Left cardiac atrium (tissue), 4 donors: ENCODE data around the gene KHDC1L. TPM values are rescaled to one million over a fixed set of nuclear protein-coding genes. Genes with fewer than 3 reads are reported as not detected.
"Not testable (repeated sequence)": the region's sequence is repeated elsewhere in the genome, so short reads cannot be mapped to it uniquely, and the experiment has no call there.

Experiments used
- ATAC-seq, 2 donors: fragments of 200-7000 bp; cut with Tn5 transposase; one replicate each; pipeline ENCODE4 v1.9.1; 2020; ENCODE audit warnings: mild to moderate bottlenecking in 2 of 2, moderate library complexity in 2 of 2
- DNase-seq: peaks from one replicate; pipeline ENCODE4 v3.0.0-alpha.2; 2020
- intact Hi-C, 2 donors: fragments of 100-400 bp; cut with DNase I; formaldehyde crosslinking; loops; one replicate each; pipeline versions ENCODE4 v1.14.1 to v1.15.1; 2022 to 2023
- total RNA-seq, 2 donors: library from RNA; stranded (reverse); fragmentation: NEBNext Ultra II Directional; extraction: Animal tissue kit (Norgen Biotek cat#: 25700); gene quantifications; one replicate each; pipeline ENCODE4 v1.2.1, GENCODE V29; 2021
- donor health status: DM: no; HTN: yes; CAD: no.
- donor health status: DM: no; HTN: yes; CAD: no; lungs with severe emphysema.
- donor health status: DM: yes; HTN: yes; CAD: no.
- donor health status: Dilated cardiomyopathy.

KHDC1L gene
- total RNA-seq, 2 donors from 2014 or later: not detected

DNA sequence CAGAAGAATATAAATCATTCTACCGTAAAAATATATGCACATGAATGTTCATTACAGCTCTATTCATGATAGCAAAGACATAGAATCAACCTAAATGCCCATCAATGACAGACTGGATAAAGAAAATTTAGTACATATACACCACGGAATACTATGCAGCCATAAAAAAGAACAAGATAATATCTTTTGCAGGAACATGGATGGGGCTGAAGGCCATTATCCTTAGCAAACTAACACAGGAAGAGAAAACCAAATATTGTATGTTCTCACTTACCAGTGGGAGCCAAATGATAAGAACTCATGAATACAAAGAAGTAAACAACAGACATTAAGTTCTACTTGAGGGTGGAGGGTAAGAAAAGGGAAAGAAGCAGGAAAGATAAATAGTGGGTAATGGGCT, 8.4 kb downstream of the KHDC1L start:
- ATAC-seq (no peak), DNase-seq (no peak)
- intact Hi-C loops: no loop called here

DNA sequence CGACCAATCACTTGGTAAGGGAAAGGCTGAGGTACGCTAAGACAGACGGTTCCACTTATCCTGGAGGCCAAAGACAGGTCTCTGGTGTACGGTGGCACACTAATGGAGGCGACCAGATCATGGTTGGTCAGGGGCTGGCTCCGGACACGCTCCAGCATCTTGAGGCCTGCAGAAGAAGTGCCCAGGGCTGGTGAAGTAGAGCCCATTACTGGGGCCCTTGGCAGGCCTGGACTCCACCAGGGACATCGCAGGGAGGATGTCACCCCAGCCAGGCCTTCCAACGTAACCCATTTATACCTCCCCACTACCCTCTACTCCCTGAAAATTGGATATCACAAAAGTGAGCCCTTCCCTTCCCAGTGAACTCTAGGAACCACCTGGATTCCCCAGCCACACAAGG, 16.2 kb downstream of the KHDC1L start:
- ATAC-seq (no peak), DNase-seq (no peak)
- intact Hi-C loops: no loop called here

DNA sequence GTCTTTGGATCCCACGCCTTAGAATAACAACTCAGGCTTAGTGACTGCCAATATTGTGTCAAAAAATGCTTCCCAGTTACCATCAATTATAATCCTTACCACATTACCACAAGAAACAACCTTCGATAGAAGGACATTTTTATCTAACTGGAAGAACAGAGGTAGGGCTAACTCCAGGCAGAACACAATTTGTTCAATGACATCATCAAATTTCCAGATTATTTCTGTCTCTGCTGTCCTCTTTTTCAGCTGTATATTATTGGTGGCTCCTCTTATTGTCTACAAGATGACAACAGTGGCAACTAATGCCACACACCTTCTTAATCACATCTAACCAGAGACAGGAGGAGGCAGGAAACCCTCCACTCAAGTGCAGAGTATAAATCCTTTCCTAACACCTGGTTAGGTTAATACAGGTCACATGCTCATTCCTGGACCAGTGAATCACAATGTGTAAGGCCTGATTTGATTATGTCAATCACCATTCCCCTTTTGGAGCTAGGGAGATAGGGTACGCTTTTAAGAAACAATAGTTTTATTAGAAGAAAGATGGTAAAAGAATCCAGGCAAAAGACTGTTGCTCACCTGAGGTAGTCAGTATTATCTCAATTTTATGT, 18.0 kb downstream of the KHDC1L start:
- intact Hi-C loops: no loop called here
- DNase-seq (no peak), ATAC-seq (no peak)

DNA sequence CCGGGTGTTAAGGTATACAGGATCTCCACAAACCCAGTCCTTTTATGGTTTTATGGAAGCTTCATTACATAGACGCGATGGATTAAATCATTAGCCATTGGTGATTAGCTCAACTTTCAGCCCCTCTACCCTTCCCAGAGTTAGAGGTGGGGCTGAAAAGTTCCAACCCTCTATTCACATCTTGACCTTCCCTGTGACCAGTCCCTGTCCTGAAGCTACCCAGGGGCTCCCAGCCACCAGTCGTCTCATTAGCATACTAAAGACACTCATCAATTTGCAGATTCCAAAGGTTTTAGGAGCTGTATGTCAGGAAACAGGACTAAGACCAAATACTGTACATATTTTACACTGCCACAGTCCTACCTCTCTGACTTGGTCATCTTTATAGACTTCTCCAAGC, 21.0 kb downstream of the KHDC1L start:
- intact Hi-C loops: no loop called here
- ATAC-seq: no peak

DNA sequence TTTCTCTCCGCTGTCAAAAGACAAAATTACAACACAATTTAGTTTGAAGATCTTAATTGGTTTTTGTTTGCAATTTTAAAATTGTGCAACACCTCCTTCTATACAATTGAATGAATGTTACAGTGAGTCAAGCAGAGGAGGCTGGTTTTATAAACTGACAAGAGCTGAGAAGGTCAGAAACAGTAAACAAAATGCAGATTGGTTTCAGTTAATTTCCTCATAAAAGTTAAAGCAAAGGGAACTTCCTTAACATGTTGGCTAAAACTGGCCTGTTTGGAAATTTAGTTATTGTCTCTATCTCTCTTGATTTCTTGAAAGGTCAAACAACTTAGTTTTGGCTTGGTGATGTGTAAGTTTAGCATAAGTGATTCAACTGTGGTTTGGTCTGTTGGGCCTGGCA, 22.2 kb downstream of the KHDC1L start:
- DNase-seq: no peak
- ATAC-seq: no peak
- intact Hi-C loops: no loop called here

More for the DNA sequence above, 21.0 kb downstream of the KHDC1L start:
- no peak for DNase-seq

DNA sequence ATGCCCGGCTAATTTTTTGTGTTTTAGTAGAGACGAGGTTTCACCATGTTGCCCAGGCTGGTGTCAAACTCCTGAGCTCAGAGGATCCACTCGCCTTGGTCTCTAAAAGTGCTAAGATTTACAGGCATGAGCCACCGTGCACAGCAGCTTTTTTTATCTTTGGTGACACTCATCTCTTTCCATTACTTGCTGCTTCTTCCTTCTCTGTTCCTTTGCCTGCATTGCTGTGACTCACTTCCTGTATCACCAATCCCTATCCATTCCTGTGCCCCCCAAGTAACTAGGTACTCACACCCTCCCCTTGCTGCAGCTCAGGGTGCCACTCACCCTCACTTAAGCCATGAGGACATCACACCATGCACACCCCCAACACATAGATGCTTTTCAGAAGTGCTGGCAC, 24.6 kb downstream of the KHDC1L start:
- ATAC-seq: no peak
- no peak for DNase-seq
- intact Hi-C loops: no loop called here

DNA sequence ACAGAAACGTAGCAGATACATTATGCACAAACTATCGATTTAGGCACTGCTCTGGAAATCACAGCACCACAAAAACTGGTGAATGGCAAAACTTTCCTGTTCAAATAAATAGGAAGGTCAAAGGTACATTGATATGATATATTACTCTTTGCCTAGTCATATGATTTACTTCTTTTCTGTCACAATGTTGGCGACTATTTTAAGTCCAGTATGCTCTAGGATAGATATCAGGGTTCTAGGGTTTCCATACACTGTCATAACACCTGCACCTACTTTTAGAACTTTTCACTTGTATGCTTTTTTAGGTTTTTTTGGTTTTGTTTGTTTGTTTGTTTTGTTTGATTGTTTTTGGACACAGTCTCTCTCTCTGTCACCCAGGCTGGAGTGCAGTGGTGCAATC, 25.0 kb downstream of the KHDC1L start:
- intact Hi-C loops: no loop called here
- no peak for ATAC-seq
- no peak for DNase-seq

DNA sequence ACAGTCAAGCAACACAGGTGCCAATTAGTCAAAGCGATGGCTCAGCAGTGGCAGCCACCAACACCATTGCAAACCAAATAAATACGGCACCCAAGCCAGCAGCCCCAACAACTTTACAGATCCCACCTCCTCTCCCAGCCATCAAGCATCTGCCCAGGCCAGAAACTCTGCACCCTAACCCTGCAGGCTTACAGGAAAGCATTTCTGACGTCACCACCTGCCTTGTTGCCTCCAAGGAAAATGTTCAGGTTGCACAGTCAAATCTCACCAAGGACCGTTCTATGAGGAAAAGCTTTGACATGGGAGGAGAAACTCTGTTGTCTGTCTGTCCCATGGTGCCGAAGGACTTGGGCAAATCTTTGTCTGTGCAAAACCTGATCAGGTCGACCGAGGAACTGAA, 30.6 kb downstream of the KHDC1L start:
- no peak for ATAC-seq

DNA sequence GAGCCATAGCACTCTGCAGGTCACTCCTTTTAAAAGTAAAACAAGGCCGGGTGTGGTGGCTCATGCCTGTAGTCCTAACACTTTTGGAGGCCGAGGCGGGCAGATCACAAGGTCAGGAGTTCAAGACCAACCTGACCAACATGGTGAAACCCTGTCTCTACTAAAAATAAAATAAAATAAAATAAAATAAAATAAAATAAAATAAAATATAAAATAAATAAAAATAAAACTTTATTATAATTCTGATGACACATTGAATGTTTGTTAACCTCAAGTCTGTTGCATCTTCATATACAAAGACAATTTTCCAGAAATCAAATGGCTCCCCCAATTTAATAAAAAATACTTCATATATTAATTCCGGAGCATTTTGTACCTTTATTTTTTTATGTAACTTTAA, 32.0 kb downstream of the KHDC1L start:
- not testable (repeated sequence) for DNase-seq

More for the DNA sequence above, 30.6 kb downstream of the KHDC1L start:
- intact Hi-C loops: no loop called here
- DNase-seq: no peak

DNA sequence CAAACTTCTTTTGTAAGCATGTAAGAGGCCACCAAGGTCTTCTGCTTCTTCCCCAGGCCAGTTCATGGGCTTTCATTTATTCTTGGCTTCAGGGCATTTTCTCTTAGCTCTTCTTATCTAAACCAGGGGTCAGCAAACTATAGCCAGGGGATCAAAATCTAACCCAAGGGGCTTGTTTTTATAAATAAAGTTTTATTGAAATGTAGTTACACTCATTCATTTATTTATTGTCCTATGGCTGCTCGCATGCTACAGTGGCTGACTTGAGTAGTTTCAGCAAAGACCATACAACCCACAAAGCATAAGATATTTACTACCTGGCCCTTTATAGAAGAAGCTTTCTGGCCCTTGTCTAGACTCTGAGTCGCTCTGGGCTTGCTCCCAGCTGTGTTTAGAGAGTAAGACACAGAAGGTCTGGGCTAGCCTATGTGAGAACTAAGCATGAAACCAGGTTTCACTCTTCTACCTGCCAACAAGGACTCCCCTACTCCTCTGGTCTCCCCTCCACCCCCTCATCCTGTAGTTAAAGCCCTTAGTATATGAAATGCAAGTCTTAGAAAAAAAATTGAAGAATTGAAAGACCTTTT, 43.2 kb downstream of the KHDC1L start:
- intact Hi-C loops: loop anchor here (10.0 kb wide), 2 partner anchors 557 to 767 kb away; partner anchors contain the start of gene KCNQ5 (in 1 of the 2)
- ATAC-seq (no peak), DNase-seq (no peak)

More for the DNA sequence above, 32.0 kb downstream of the KHDC1L start:
- ATAC-seq, intact Hi-C loops: not testable (repeated sequence)

DNA sequence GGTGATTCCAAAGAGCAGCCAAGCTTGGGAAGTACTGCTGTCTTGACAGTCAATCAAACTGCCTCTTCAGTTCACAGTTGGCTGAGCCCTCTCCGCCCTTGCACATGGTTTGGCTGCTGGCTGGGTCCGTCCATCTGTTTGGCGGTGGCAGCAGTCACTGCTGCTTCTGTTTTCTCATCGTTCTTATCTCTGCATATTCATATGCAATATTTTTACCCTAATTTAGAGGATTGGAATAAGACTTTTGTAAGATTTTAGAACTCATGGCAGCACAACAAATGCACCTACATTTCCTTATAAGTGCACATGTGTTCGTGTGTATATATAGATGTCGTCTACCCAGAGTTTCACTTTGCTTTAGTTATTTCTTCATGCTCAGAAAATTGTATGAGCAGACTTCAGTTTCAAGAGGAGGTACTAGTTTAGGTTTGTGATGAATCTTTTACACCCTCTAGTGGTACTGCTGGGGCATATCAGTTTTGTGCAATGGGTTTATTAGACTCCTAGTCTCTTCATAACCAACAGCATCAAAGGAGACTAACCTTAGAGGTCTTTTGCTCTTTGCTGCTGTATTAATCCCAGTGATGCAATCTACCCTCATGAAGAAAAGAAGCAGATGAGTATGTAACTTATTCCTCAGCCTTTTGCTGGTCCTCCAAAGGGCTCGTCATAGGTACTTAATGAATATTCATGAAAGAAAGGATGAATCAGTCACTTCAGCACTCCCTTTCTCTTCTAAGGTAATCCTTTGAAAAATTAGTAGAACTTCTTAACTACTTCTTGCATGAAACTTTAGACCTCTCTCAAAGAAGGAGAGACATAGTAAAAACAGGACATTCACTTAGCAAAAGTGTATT, 44.3 kb downstream of the KHDC1L start:
- intact Hi-C loops: loop anchor here (2.0 to 10.0 kb wide), 3 partner anchors 556 to 768 kb away; partner anchors contain the start of gene KCNQ5 (in 1 of the 2)
- DNase-seq (no peak), ATAC-seq (peak; percentile 84 to 94)

DNA sequence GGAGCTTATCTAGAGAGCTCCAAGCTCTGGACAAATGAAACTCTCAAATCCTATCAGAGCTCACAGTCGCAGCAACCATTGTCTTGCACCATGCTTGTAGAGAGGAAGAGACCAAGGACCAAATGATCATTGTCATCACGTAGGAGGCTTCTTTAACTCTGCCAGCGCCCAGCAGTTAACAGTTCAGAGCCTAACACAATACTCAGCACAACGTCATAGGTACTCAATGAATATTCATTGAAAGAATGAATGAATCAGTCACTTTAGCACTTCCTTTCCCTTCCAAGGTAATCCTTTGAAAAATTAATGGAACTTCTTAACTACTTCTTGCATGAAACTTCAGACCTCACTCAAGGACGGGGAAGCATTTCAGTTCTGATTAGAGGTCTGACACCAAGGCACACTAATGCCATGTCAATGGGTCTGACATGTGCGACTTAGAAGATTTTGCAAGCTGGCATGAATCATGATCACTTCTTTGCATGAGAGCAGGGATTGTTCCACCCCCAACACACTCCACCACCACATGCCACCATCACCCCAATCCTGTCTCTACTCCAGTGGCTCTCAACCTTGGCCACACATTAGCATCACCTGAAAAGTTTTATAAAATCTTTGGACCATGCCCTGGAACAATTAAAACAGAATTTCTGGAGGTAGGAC, 45.1 kb downstream of the KHDC1L start:
- ATAC-seq (no peak), DNase-seq (no peak)
- intact Hi-C loops: loop anchor here (2.0 to 10.0 kb wide), 3 partner anchors 555 to 767 kb away; partner anchors contain the start of gene KCNQ5 (in 1 of the 2)

DNA sequence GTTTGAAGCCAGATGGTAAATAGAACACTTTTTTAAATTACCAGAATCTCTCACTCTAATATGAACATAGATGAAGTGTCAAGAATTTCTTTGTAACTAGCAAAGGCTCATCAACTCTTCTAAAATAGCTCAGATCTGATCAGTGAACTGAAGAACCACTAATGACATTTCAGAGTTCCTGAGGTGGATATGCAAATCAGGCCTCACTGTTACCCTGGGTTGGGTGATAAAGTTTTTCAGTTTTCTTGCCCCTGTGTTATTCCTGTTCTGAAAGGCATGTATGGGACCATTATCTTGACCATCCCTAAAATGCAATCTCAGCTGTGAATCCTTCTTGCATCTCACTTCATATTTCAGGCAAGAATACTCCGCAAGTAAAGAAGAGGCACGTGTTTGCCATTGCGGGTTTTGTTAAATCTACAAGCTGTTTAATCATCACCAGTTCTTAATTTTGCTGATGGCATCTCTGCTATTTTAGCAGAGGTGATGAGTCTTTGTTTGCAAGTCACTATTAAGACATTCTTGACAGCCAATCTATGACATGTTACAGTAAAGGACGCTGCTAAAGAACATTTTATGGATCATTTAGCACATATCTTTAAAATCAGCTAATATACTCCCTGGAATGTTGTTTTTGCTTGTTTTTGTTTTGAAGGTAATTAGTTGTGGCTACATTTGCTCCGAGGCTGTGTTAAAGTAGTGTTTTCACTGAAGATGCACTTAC, 47.9 kb downstream of the KHDC1L start:
- intact Hi-C loops: no loop called here
- DNase-seq (no peak), ATAC-seq (no peak)

DNA sequence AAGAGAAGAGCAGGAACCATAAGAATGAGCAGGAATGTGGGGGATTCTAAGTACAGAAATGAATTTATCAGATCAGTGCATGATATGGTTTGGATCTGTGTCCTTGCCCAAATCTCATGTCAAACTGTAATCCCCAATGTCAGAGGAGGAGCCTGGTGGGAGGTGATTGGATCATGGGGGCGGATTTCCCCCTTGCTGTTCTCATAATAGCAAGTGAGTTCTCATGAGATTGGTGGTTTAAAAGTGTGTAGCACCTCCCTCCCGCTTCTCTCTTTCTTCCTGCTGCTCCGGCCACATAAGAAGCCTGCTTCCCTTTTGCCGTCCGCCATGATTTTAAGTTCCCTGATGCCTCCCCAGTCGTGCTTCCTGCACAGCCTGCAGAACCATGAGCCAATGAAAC, 49.2 kb downstream of the KHDC1L start:
- DNase-seq: no peak
- ATAC-seq: no peak
- intact Hi-C loops: no loop called here

DNA sequence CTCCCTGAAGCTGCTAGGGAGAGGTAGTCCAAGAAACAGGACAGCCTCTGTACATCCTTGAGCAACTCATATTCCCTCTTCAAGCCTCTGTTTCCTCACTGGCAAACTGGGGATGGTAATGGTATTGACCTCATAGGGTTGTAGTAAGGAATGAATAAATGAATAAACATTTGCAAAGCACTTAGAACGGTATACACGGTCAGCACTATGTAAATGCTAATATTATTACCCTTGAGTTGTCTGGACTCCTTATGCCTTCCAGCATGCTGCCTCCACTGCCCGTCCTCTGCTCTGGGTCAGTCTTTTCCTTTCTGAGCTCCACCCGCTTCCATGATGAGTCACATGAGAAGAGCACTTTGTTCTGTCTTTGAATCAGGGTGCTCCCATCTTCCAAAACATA, 50.6 kb downstream of the KHDC1L start:
- intact Hi-C loops: no loop called here
- ATAC-seq (no peak), DNase-seq (no peak)
